WTC11 (cell line): ENCODE data around the gene SIN3B. TPM values are rescaled to one million over a fixed set of nuclear protein-coding genes. Genes with fewer than 3 reads are reported as not detected.

Experiments used
- ATAC-seq: fragments of 200-7000 bp; cut with Tn5 transposase; 2 replicates; pipeline ENCODE4 v1.10.0; 2021; ENCODE audit warnings: mild to moderate bottlenecking, moderate library complexity
- CTCF ChIA-PET: fragments of 300-600 bp; sonication (Branson Sonifier 250); formaldehyde crosslinking; loops from one replicate; lab custom pipeline; 2021; ENCODE audit warnings: antibody characterized with exemption; lab: Charles Lee
- POLR2A ChIA-PET: fragments of 350-600 bp; sonication (Branson Sonifier 250); formaldehyde crosslinking; loops from one replicate; lab custom pipeline; 2021; ENCODE audit warnings: antibody characterized with exemption; lab: Charles Lee
- DNase-seq: peaks from one replicate; pipeline ENCODE4 v3.0.0; 2021; ENCODE audit warnings: low spot score
- H3K27ac Mint-ChIP-seq: 2 replicates; pipeline ENCODE4 v1.8.0; 2021; ENCODE audit warnings: mixed read lengths
- H3K27me3 Mint-ChIP-seq: 2 replicates; pipeline ENCODE4 v1.8.0; 2021; ENCODE audit warnings: low read depth, mild to moderate bottlenecking, moderate library complexity, mixed read lengths
- H3K36me3 Mint-ChIP-seq: 2 replicates; pipeline ENCODE4 v1.8.0; 2021; ENCODE audit warnings: mixed read lengths
- H3K4me1 Mint-ChIP-seq: 2 replicates; pipeline ENCODE4 v1.8.0; 2022; ENCODE audit warnings: mixed read lengths
- H3K4me3 Mint-ChIP-seq: 2 replicates; pipeline ENCODE4 v1.8.0; 2021; ENCODE audit warnings: mild to moderate bottlenecking, moderate library complexity, mixed read lengths
- H3K9me3 Mint-ChIP-seq: 2 replicates; pipeline ENCODE4 v1.8.0; 2021; ENCODE audit warnings: mixed read lengths
- ARID4B ChIP-seq: sonication (generic); formaldehyde crosslinking; IDR thresholded peaks from 2 replicates; pipeline ENCODE4 v1.8.0; 2023; ENCODE audit warnings: missing genetic modification reagents, mild to moderate bottlenecking, borderline replicate concordance
- ATF1 ChIP-seq: sonication (generic); formaldehyde crosslinking; IDR thresholded peaks from 2 replicates; pipeline ENCODE4 v1.8.1; 2023; ENCODE audit warnings: mild to moderate bottlenecking, moderate library complexity, missing genetic modification reagents
- CREB1 ChIP-seq: sonication (generic); formaldehyde crosslinking; IDR thresholded peaks from 2 replicates; pipeline ENCODE4 v1.8.0; 2023; ENCODE audit warnings: mild to moderate bottlenecking, missing genetic modification reagents
- E2F4 ChIP-seq: sonication (generic); formaldehyde crosslinking; IDR thresholded peaks from 2 replicates; pipeline ENCODE4 v1.8.1; 2022; ENCODE audit warnings: low read depth, mild to moderate bottlenecking, moderate library complexity, missing genetic modification reagents, borderline replicate concordance
- ELF4 ChIP-seq: sonication (generic); formaldehyde crosslinking; IDR thresholded peaks from 2 replicates; pipeline ENCODE4 v1.8.1; 2022; ENCODE audit warnings: low read depth, mild to moderate bottlenecking, moderate library complexity, missing genetic modification reagents
- ESRRA ChIP-seq: sonication (generic); formaldehyde crosslinking; IDR thresholded peaks from 2 replicates; pipeline ENCODE4 v1.8.1; 2022; ENCODE audit warnings: mild to moderate bottlenecking, missing genetic modification reagents, borderline replicate concordance
- ETV6 ChIP-seq: sonication (generic); formaldehyde crosslinking; IDR thresholded peaks from 2 replicates; pipeline ENCODE4 v1.8.1; 2022; ENCODE audit warnings: mild to moderate bottlenecking, missing genetic modification reagents
- FOXJ3 ChIP-seq: sonication (generic); formaldehyde crosslinking; IDR thresholded peaks from 2 replicates; pipeline ENCODE4 v1.9.0; 2021; ENCODE audit warnings: missing genetic modification reagents, mild to moderate bottlenecking, borderline replicate concordance
- FOXK1 ChIP-seq: sonication (generic); formaldehyde crosslinking; IDR thresholded peaks from 2 replicates; pipeline ENCODE4 v1.8.0; 2022; ENCODE audit warnings: mild to moderate bottlenecking, moderate library complexity, missing genetic modification reagents
- GABPB1 ChIP-seq: sonication (generic); formaldehyde crosslinking; IDR thresholded peaks from 2 replicates; pipeline ENCODE4 v1.8.1; 2023; ENCODE audit warnings: mild to moderate bottlenecking, missing genetic modification reagents
- MYBL2 ChIP-seq: sonication (generic); formaldehyde crosslinking; IDR thresholded peaks from 2 replicates; pipeline ENCODE4 v1.8.1; 2023; ENCODE audit warnings: mild to moderate bottlenecking, moderate library complexity, missing genetic modification reagents
- PRRX2 ChIP-seq: fragments of 250-450 bp; sonication (Bioruptor Pico); IDR thresholded peaks from 2 replicates; pipeline ENCODE4 v1.8.0; 2021; ENCODE audit warnings: mild to moderate bottlenecking
- SMAD3 ChIP-seq: sonication (generic); formaldehyde crosslinking; IDR thresholded peaks from 2 replicates; pipeline ENCODE4 v1.8.0; 2022; ENCODE audit warnings: missing genetic modification reagents, mild to moderate bottlenecking, borderline replicate concordance
- SOX15 ChIP-seq: fragments of 250-450 bp; sonication (Bioruptor Pico); IDR thresholded peaks from 2 replicates; pipeline ENCODE4 v1.9.0; 2021; ENCODE audit warnings: mild to moderate bottlenecking
- SP1 ChIP-seq: sonication (generic); formaldehyde crosslinking; conservative IDR thresholded peaks from 2 replicates; pipeline ENCODE4 v1.8.1; 2022; ENCODE audit warnings: missing genetic modification reagents
- TEAD1 ChIP-seq: sonication (generic); formaldehyde crosslinking; IDR thresholded peaks from 2 replicates; pipeline ENCODE4 v1.8.0; 2022; ENCODE audit warnings: mild to moderate bottlenecking, missing genetic modification reagents
- ZNF138 ChIP-seq: sonication (generic); formaldehyde crosslinking; conservative IDR thresholded peaks from 2 replicates; pipeline ENCODE4 v1.8.1; 2022; ENCODE audit warnings: mild to moderate bottlenecking, moderate library complexity, missing genetic modification reagents
- ZNF219 ChIP-seq: sonication (generic); formaldehyde crosslinking; IDR thresholded peaks from 2 replicates; pipeline ENCODE4 v1.8.0; 2023; ENCODE audit warnings: missing genetic modification reagents, mild to moderate bottlenecking, borderline replicate concordance
- ZNF317 ChIP-seq: sonication (generic); formaldehyde crosslinking; IDR thresholded peaks from 2 replicates; pipeline ENCODE4 v1.8.1; 2023; ENCODE audit warnings: low read depth, mild to moderate bottlenecking, moderate library complexity, missing genetic modification reagents, borderline replicate concordance
- ZNF671 ChIP-seq: fragments of 250-450 bp; sonication (Bioruptor Pico); IDR thresholded peaks from 2 replicates; pipeline ENCODE4 v1.8.0; 2021; ENCODE audit warnings: mild to moderate bottlenecking
- total RNA-seq: library from RNA; stranded (reverse); gene quantifications from 3 replicates; pipeline ENCODE4 v1.2.3, GENCODE V29; 2021
- TF ChIP-seq, protein P1 (sequence below): sonication (generic); formaldehyde crosslinking; IDR thresholded peaks from 2 replicates; pipeline ENCODE4 v1.8.1; 2023; ENCODE audit warnings: mild to moderate bottlenecking, missing genetic modification reagents, moderate library complexity
- TF ChIP-seq, protein P2 (sequence below): fragments of 200-600 bp; IDR thresholded peaks from 2 replicates; pipeline ENCODE4 v1.8.0; 2022; ENCODE audit warnings: antibody characterized with exemption
- TF ChIP-seq, protein P3 (sequence below): sonication (generic); formaldehyde crosslinking; IDR thresholded peaks from 2 replicates; pipeline ENCODE4 v1.8.1; 2023; ENCODE audit warnings: mild to moderate bottlenecking, missing genetic modification reagents

Gene SIN3B
- total RNA-seq, 1 experiment from 2014 or later: 87.7 TPM

GRCh38 chr19:16807549-16808284 lies 21.5 kb upstream of the SIN3B start (continued):
- TF ChIP-seq ZNF138 (CRISPR knock-in tag): no peak
- no peak for TF ChIP-seq ATF1 (CRISPR knock-in tag)
- TF ChIP-seq FOXJ3 (CRISPR knock-in tag): no peak
- no peak for TF ChIP-seq ZNF317
- TF ChIP-seq SP1 (CRISPR knock-in tag): no peak
- no peak for TF ChIP-seq MYBL2
- no peak for TF ChIP-seq CREB1 (CRISPR knock-in tag)
- TF ChIP-seq, protein P1, sequence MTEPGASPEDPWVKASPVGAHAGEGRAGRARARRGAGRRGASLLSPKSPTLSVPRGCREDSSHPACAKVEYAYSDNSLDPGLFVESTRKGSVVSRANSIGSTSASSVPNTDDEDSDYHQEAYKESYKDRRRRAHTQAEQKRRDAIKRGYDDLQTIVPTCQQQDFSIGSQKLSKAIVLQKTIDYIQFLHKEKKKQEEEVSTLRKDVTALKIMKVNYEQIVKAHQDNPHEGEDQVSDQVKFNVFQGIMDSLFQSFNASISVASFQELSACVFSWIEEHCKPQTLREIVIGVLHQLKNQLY (CRISPR knock-in tag): no peak
- TF ChIP-seq, all 79 proteins: peak for 0

DNA sequence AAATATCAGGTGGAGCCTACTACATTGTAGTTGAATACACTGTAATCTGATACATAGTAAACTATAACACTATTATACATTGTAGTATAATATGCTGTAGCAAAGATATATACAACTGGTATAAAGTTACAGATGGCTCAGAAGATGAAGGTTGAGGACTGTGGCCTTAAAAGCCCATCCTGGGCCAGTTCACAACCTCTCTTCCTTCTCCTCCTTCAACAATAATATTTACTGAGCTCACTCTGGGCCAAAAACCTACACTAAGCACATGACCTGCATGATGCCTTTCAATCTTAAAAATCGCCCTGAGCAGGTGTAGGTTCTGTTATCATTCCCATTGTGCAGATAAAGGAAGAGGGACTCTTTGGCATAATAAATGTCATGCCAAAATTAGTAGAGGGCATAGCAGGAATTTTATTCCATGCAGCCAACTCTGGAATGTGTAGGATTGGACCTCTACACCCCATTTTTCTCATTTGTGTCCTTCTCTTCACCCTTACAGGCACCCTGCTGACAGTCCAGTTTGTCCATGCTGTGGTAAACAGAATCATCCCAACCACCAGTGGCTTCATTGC lies 14.6 kb upstream of the SIN3B start:
- ATAC-seq (no peak), DNase-seq (no peak)
- TF ChIP-seq, protein P2, sequence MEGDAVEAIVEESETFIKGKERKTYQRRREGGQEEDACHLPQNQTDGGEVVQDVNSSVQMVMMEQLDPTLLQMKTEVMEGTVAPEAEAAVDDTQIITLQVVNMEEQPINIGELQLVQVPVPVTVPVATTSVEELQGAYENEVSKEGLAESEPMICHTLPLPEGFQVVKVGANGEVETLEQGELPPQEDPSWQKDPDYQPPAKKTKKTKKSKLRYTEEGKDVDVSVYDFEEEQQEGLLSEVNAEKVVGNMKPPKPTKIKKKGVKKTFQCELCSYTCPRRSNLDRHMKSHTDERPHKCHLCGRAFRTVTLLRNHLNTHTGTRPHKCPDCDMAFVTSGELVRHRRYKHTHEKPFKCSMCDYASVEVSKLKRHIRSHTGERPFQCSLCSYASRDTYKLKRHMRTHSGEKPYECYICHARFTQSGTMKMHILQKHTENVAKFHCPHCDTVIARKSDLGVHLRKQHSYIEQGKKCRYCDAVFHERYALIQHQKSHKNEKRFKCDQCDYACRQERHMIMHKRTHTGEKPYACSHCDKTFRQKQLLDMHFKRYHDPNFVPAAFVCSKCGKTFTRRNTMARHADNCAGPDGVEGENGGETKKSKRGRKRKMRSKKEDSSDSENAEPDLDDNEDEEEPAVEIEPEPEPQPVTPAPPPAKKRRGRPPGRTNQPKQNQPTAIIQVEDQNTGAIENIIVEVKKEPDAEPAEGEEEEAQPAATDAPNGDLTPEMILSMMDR: no peak
- TF ChIP-seq ELF4 (CRISPR knock-in tag) (no peak), E2F4 (CRISPR knock-in tag) (no peak), FOXK1 (CRISPR knock-in tag) (no peak), PRRX2 (CRISPR knock-in tag) (no peak), TEAD1 (CRISPR knock-in tag) (no peak), ETV6 (CRISPR knock-in tag) (no peak), SOX15 (no peak)
- TF ChIP-seq, protein P1 (CRISPR knock-in tag): no peak
- TF ChIP-seq, protein P3, sequence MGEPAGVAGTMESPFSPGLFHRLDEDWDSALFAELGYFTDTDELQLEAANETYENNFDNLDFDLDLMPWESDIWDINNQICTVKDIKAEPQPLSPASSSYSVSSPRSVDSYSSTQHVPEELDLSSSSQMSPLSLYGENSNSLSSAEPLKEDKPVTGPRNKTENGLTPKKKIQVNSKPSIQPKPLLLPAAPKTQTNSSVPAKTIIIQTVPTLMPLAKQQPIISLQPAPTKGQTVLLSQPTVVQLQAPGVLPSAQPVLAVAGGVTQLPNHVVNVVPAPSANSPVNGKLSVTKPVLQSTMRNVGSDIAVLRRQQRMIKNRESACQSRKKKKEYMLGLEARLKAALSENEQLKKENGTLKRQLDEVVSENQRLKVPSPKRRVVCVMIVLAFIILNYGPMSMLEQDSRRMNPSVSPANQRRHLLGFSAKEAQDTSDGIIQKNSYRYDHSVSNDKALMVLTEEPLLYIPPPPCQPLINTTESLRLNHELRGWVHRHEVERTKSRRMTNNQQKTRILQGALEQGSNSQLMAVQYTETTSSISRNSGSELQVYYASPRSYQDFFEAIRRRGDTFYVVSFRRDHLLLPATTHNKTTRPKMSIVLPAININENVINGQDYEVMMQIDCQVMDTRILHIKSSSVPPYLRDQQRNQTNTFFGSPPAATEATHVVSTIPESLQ (CRISPR knock-in tag): no peak
- Mint-ChIP-seq H3K27ac (no peak overlapping the region), H3K36me3 (peaks cover 10% of the 10 kb centered on the region), H3K4me3 (no peak overlapping the region), H3K9me3 (peaks cover 32% of the 10 kb centered on the region), H3K27me3 (peaks cover 11% of the 10 kb centered on the region; the same call in 1 of the 2 replicates), H3K4me1 (no peaks in the 10 kb centered on the region)
- CTCF ChIA-PET: no interaction called here
- POLR2A ChIA-PET: no interaction called here

DNA sequence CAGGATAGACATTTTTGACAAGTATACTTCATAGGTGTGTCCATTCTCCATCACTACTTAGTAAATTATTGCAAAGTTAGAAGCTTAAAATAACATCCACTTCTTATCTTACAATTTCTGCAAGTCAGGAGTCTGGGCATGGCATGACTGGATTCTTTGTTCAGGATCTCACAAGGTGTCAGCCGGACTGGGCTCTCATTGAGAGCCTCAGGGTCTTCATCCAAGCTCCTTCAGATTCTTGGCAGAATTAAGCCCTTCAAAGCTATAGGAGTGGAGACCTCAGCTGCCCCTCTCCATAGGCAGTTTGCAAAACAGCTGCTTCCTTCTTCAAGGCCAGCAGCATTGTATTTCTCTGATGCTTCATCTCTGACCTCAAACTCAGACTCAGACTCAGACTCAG lies 9.1 kb upstream of the SIN3B start:
- no peak for ATAC-seq
- ChIA-PET POLR2A (no interaction called here), CTCF (no interaction called here)
- H3K27me3 Mint-ChIP-seq: peaks cover 5% of the 10 kb centered on the region; the same call in 1 of the 2 replicates
- H3K4me1 Mint-ChIP-seq: peaks cover 13% of the 10 kb centered on the region
- no peak overlapping the region for H3K4me3 Mint-ChIP-seq
- peaks cover 4% of the 10 kb centered on the region for H3K36me3 Mint-ChIP-seq
- DNase-seq: no peak
- no peak overlapping the region for H3K27ac Mint-ChIP-seq
- peaks cover 15% of the 10 kb centered on the region for H3K9me3 Mint-ChIP-seq
- TF ChIP-seq ARID4B (CRISPR knock-in tag) (no peak), ZNF219 (no peak), SMAD3 (CRISPR knock-in tag) (no peak), ELF4 (CRISPR knock-in tag) (no peak), ZNF317 (no peak), GABPB1 (CRISPR knock-in tag) (no peak), ESRRA (no peak), ZNF671 (no peak)
